Lower lobe of right lung (tissue), 2 donors: ENCODE measurements around the gene SCARF2. TPM values are rescaled to one million over a fixed set of nuclear protein-coding genes. Genes with fewer than 3 reads are reported as not detected.
"Not testable (repeated sequence)": the region's sequence is repeated elsewhere in the genome, so short reads cannot be mapped to it uniquely, and the experiment has no call there.

Source experiments
- ATAC-seq, 2 donors: fragments of 200-7000 bp; cut with Tn5 transposase; one replicate each; pipeline ENCODE4 v1.9.1; 2020 to 2022; ENCODE audit warnings: mild to moderate bottlenecking in 2 of 2, moderate library complexity in 2 of 2
- DNase-seq: peaks from one replicate; pipeline ENCODE4 v3.0.0-alpha.2; 2020
- H3K27ac ChIP-seq: fragments of 200-600 bp; one replicate; pipeline ENCODE4 v1.8.0; 2022
- H3K27me3 ChIP-seq: fragments of 200-600 bp; one replicate; pipeline ENCODE4 v1.8.0; 2022; ENCODE audit warnings: low read depth
- H3K36me3 ChIP-seq: fragments of 200-600 bp; one replicate; pipeline ENCODE4 v1.8.0; 2022; ENCODE audit warnings: mild to moderate bottlenecking
- H3K4me1 ChIP-seq: fragments of 200-600 bp; one replicate; pipeline ENCODE4 v1.8.0; 2022
- H3K4me3 ChIP-seq: fragments of 200-600 bp; one replicate; pipeline ENCODE4 v1.8.0; 2022; ENCODE audit warnings: mild to moderate bottlenecking
- H3K9me3 ChIP-seq: fragments of 200-600 bp; one replicate; pipeline ENCODE4 v1.8.0; 2022
- intact Hi-C: fragments of 100-400 bp; cut with DNase I; formaldehyde crosslinking; loops from one replicate; pipeline ENCODE4 v1.11.0; 2022
- total RNA-seq: library from RNA; stranded (reverse); fragmentation: NEBNext Ultra II Directional; extraction: Animal tissue kit (Norgen Biotek cat#: 25700); gene quantifications from one replicate; pipeline ENCODE4 v1.2.1, GENCODE V29; 2021
- TF ChIP-seq, protein P1 (sequence below): fragments of 200-600 bp; IDR thresholded peaks from one replicate; pipeline ENCODE4 v1.8.0; 2022; ENCODE audit warnings: antibody characterized with exemption, mild to moderate bottlenecking
- donor health status: DM: no; HTN: yes; CAD: no; lungs with severe emphysema.

The SCARF2 gene
- total RNA-seq, 1 donor from 2014 or later: 12.6 TPM

DNA sequence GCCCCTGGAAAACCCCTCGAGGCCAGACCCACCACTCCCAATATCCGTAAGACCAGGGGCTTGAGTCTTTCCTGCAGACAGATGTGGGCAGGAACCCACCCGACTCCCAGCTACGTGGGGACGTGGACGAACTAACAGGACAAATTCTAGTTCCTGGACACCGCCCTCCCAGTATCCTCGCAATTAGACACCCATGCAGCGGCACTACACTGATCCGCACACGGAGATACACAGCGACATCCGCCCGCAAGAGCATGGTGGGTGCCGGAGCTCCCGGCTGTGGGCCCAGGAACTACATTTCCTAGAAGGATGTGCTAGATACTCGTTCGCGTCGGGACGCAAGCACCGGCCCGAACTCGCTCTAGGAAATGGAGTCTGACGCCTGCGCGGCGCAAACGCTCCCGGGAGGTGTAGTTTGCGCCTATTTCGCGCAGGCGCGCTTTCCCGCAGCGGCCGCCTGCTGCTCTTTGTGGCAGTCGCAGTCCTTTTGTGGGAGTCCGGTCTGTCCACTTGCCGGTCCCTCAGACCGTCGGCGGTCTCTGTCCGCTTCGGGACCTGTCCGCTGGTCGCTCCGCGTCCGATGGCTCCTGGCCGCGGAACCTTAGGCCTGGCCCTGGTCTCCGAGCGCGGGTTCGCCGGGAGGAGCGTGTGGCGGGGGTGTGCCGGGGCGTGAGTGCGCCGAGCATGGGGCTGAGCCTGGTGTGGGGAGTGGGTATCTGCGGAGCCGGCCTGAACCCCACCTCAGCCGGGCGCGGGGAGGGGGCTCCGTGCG is 43.7 kb downstream of the SCARF2 start, which contains the start of gene ZNF74:
Gene ZNF74 (plus strand): TSS at position 447 of the 772 bp plus-strand sequence. CDS start 478 bp downstream, outside the sequence.
- no peaks in the 10 kb centered on the region for H3K9me3 ChIP-seq

DNA sequence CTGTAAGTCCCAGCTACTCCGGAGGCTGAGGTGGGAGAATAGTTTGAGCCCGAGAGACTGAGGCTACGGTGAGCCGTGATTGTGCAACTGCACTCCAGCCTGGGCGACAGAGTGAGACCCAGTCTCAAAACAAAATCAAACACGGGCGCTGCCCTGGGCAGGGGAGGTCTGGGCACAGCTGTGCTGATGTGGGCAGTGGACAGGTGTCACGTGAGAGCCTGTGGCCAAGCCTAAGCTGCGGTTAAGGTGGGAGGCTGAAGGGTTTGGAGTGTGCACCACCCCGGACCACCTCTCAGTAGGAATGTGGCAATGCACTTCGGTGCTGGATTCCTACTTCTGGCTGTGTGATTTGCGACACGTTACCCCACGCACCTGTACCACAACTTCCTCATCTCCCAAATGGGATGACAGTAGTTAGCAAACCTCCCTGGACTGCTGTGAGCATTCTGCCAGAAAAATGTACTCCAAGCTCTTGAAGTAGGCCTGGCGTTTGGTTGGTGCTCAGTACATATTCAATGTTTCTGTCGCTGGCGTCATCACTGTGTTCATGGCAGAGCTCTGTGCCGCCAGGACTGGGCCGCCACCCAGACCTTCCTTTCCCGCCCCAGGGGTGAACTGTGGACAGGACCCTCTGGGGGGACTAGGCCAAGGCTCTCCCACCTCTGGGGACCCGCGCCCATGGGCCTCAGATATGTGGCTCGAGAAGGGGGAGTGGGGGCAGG is 44.5 kb downstream of the SCARF2 start:
- TF ChIP-seq, protein P1, sequence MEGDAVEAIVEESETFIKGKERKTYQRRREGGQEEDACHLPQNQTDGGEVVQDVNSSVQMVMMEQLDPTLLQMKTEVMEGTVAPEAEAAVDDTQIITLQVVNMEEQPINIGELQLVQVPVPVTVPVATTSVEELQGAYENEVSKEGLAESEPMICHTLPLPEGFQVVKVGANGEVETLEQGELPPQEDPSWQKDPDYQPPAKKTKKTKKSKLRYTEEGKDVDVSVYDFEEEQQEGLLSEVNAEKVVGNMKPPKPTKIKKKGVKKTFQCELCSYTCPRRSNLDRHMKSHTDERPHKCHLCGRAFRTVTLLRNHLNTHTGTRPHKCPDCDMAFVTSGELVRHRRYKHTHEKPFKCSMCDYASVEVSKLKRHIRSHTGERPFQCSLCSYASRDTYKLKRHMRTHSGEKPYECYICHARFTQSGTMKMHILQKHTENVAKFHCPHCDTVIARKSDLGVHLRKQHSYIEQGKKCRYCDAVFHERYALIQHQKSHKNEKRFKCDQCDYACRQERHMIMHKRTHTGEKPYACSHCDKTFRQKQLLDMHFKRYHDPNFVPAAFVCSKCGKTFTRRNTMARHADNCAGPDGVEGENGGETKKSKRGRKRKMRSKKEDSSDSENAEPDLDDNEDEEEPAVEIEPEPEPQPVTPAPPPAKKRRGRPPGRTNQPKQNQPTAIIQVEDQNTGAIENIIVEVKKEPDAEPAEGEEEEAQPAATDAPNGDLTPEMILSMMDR: no peak
- H3K36me3 ChIP-seq: no peaks in the 10 kb centered on the region
- no peak for DNase-seq
- peak; percentile 2 to 9 for ATAC-seq
- peaks cover 18% of the 10 kb centered on the region for H3K4me1 ChIP-seq
- intact Hi-C loops: no loop called here
- H3K27me3 ChIP-seq: no peaks in the 10 kb centered on the region
- peak overlapping the region; percentile 76 for H3K4me3 ChIP-seq
- H3K27ac ChIP-seq: peak overlapping the region; percentile 80
- H3K9me3 ChIP-seq: no peaks in the 10 kb centered on the region

More for the DNA sequence above, 43.7 kb downstream of the SCARF2 start, which contains the start of gene ZNF74:
- intact Hi-C loops: no loop called here
- DNase-seq (peak; percentile 95), ATAC-seq (peak; percentile 97 to 98)
- Histone ChIP-seq H3K27ac (peak within 1 kb of the TSS; percentile 80), H3K4me1 (peaks cover 18% of the 10 kb centered on the region), H3K4me3 (peak within 1 kb of the TSS; percentile 76), H3K27me3 (no peaks in the 10 kb centered on the region), H3K36me3 (no peaks in the 10 kb centered on the region)
- TF ChIP-seq, protein P1: no peak

DNA sequence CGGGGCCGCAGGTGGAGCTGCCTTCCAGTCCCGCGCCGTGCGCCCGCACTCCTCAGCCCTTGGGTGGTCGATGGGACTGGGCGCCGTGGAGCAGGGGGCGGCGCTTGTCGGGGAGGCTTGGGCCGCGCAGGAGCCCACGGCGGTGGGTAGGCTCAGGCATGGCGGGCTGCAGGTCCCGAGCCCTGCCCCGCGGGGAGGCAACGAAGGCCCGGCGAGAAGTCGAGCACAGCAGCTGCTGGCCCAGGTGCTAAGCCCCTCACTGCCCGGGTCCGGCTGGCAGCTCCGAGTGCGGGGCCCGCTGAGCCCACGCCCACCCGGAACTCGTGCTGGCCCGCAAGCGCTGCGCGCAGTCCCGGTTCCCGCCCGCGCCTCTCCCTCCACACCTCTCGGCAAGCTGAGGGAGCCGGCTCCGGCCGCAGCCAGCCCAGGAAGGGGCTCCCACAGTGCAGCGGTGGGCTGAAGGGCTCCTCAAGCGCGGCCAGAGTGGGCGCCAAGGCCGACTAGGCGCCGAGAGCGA is 45.2 kb downstream of the SCARF2 start:
- H3K36me3 ChIP-seq, intact Hi-C loops, H3K4me3 ChIP-seq, H3K9me3 ChIP-seq, ATAC-seq, H3K27ac ChIP-seq, DNase-seq, H3K27me3 ChIP-seq: not testable (repeated sequence)
- H3K4me1 ChIP-seq: peaks cover 18% of the 10 kb centered on the region

DNA sequence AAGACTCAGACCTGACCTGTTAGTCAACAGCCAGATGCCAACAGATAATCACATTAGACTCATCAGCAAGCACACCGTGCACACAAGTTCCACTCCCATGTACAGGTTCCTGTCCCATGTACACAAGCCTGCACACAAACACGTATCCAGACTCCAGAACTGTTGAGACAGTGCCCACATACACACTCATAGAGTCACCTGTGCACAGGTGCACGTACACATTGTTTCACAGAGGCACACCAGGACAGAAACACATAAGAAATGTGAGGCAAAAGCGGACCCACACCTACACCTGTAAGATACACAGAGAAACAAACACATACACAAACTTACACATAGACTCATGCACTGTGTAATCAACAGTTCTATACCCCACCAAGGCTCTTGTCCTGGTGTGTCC is 46.4 kb downstream of the SCARF2 start:
- no peak for DNase-seq
- Histone ChIP-seq H3K36me3 (no peaks in the 10 kb centered on the region), H3K4me1 (peaks cover 18% of the 10 kb centered on the region), H3K9me3 (no peaks in the 10 kb centered on the region), H3K27ac (no peak overlapping the region), H3K4me3 (no peak overlapping the region), H3K27me3 (no peaks in the 10 kb centered on the region)
- no peak for ATAC-seq
- TF ChIP-seq, protein P1: no peak
- intact Hi-C loops: no loop called here

DNA sequence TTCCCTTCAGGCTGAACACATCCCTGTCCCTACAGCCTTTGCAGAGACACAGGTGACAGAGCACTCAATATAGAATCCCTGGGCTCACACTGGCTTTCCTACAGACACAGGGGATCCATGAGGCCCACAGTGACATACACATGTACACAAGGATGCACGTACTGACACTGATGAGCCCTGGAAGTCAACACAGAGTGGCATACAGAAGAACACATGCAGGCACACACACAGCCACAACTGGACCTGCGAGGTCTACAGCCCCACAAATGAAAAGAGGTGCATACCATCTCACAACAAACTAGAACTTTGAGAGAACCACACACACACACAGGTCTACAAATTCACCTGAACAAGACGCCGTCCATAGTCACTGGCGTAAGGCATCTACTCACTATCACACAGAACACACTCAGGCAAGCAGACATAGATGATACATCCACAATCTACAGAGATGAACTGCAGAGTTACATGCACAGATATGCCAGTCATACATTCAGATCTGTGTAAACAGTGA is 47.2 kb downstream of the SCARF2 start:
- H3K4me3 ChIP-seq: no peak overlapping the region
- intact Hi-C loops: no loop called here
- ATAC-seq: no peak
- TF ChIP-seq, protein P1: no peak
- no peaks in the 10 kb centered on the region for H3K27me3 ChIP-seq
- peaks cover 16% of the 10 kb centered on the region for H3K4me1 ChIP-seq
- no peak for DNase-seq
- no peak overlapping the region for H3K27ac ChIP-seq
- H3K36me3 ChIP-seq: no peaks in the 10 kb centered on the region
- H3K9me3 ChIP-seq: no peaks in the 10 kb centered on the region
